Neural crest cell (in vitro differentiated cells): Measurements from ENCODE around the gene IQCK. TPM values are rescaled to one million over a fixed set of nuclear protein-coding genes. Genes with fewer than 3 reads are reported as not detected.

Experiments used
- DNase-seq: peaks from one replicate; pipeline ENCODE4 v3.0.0; 2021; ENCODE audit warnings: low read depth, mixed read lengths, low spot score
- H3K27ac Mint-ChIP-seq: one replicate; pipeline ENCODE4 v1.8.0; 2021; ENCODE audit warnings: mild to moderate bottlenecking, mixed read lengths; ENCODE audit not compliant: unreplicated experiment
- H3K27me3 Mint-ChIP-seq: 2 replicates; pipeline ENCODE4 v1.8.0; 2021; ENCODE audit warnings: low read depth, mild to moderate bottlenecking, mixed read lengths
- H3K36me3 Mint-ChIP-seq: 2 replicates; pipeline ENCODE4 v1.8.0; 2021; ENCODE audit warnings: low read depth, mild to moderate bottlenecking, mixed read lengths
- H3K4me1 Mint-ChIP-seq: 2 replicates; pipeline ENCODE4 v1.8.0; 2021; ENCODE audit warnings: mixed read lengths
- H3K4me3 Mint-ChIP-seq: one replicate; pipeline ENCODE4 v1.8.0; 2021; ENCODE audit warnings: mild to moderate bottlenecking, mixed read lengths
- H3K9me3 Mint-ChIP-seq: 2 replicates; pipeline ENCODE4 v1.8.0; 2021; ENCODE audit warnings: mixed read lengths
- total RNA-seq: library from RNA; stranded (reverse); gene quantifications from 2 replicates; pipeline ENCODE4 v1.2.1, GENCODE V29; 2021
- TF ChIP-seq, protein P1 (sequence below): fragments of 200-600 bp; sonication (generic); conservative IDR thresholded peaks from 2 replicates; pipeline ENCODE4 v1.5.0; 2021; ENCODE audit warnings: antibody characterized with exemption, mild to moderate bottlenecking

The IQCK gene
- total RNA-seq, 1 donor from 2014 or later, result 23.7 TPM

DNA sequence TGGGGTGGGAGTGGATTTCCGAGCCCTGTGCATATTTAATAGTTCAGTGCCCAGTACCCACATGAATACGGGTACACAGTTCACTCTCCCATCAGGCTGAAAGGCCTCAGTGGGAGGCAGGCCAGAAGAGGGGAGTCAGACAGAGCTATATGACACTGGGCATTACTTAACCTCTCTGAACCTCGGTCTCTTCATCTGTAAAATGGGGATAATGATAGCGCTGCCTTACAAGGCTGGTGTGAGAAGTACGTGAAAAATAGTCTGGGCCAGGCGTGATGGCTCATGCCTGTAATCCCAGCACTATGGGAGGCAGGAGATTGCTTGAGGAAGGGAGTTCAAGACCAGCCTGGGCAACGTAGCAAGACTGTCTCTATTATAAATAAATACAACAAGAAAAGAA is 163.0 kb downstream of the IQCK start:
- Mint-ChIP-seq H3K4me3 (peak overlapping the region; percentile 95), H3K36me3 (peaks cover 3% of the 10 kb centered on the region), H3K27ac (peak overlapping the region; percentile 17), H3K4me1 (peaks cover 44% of the 10 kb centered on the region), H3K9me3 (no peaks in the 10 kb centered on the region), H3K27me3 (peaks cover 5% of the 10 kb centered on the region)
- no peak for DNase-seq
- TF ChIP-seq, protein P1, sequence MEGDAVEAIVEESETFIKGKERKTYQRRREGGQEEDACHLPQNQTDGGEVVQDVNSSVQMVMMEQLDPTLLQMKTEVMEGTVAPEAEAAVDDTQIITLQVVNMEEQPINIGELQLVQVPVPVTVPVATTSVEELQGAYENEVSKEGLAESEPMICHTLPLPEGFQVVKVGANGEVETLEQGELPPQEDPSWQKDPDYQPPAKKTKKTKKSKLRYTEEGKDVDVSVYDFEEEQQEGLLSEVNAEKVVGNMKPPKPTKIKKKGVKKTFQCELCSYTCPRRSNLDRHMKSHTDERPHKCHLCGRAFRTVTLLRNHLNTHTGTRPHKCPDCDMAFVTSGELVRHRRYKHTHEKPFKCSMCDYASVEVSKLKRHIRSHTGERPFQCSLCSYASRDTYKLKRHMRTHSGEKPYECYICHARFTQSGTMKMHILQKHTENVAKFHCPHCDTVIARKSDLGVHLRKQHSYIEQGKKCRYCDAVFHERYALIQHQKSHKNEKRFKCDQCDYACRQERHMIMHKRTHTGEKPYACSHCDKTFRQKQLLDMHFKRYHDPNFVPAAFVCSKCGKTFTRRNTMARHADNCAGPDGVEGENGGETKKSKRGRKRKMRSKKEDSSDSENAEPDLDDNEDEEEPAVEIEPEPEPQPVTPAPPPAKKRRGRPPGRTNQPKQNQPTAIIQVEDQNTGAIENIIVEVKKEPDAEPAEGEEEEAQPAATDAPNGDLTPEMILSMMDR, result no peak

DNA sequence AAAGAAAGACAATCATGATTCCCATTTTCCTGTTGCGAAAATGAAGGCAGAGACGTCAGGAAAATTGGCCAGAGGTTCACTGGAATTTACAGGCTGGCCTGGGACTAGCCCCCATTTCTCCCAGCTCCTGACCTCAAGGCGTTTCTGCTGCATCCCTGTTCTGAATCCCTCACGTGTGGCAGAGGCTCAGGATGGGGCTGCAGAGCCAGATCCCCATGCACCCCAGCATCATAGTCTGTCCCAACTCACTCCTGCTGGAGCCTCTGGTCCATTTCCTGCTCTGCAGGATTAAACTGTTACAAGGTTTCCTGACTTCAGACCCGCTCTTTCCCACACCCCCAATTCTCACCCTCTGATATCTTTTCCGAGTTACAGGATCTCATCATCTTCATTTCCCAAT is 163.7 kb downstream of the IQCK start:
- Mint-ChIP-seq H3K4me1 (peaks cover 44% of the 10 kb centered on the region), H3K9me3 (no peaks in the 10 kb centered on the region), H3K4me3 (peak overlapping the region; percentile 95), H3K27me3 (peaks cover 7% of the 10 kb centered on the region), H3K36me3 (peaks cover 3% of the 10 kb centered on the region), H3K27ac (no peak overlapping the region)
- TF ChIP-seq, protein P1, result no peak
- no peak for DNase-seq

DNA sequence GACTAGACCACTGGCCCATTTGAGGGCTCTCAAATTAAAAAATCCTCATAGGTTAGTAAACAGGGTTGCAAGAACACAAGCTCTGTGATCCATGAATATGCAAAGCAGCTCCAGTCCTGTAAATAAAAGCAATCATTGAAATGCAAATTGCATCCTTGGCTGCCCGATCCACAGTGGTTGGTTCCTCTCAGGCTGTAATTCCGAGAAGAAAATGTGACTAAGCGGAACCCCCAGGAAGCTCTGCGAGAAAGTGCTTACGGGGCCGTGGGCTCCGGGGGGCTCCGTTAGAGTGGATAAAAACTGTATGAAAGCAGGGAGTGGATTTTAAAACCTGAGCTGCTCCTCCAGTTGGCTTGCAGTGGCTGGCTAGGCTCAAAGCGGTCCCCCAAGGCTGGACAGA is 164.1 kb downstream of the IQCK start:
- TF ChIP-seq, protein P1, result no peak
- peak overlapping the region; percentile 95 for H3K4me3 Mint-ChIP-seq
- H3K27ac Mint-ChIP-seq, result no peak overlapping the region
- H3K4me1 Mint-ChIP-seq, result peaks cover 44% of the 10 kb centered on the region
- peaks cover 7% of the 10 kb centered on the region for H3K27me3 Mint-ChIP-seq
- no peaks in the 10 kb centered on the region for H3K9me3 Mint-ChIP-seq
- H3K36me3 Mint-ChIP-seq, result peaks cover 3% of the 10 kb centered on the region
- no peak for DNase-seq

DNA sequence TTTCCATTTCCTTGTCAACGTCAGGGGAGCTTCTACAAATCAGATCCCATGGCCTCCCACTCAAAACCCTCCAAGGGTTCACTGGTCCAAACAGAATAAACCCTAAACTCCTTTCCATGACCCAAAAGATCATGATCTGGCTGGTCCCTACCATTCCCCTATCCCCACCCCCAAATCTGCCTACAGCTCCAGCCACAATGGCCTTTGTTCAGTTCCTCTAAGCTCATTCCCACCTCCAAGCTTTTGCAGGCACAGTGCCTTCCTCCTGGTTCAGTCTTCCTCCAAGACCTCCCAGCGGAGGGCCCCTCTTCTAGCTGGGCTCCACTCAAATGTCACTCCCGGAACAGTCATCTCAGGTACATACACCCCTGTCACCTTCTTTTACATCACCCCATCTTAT is 164.6 kb downstream of the IQCK start:
- H3K27ac Mint-ChIP-seq, result peak overlapping the region; percentile 72
- H3K9me3 Mint-ChIP-seq, result no peaks in the 10 kb centered on the region
- peaks cover 7% of the 10 kb centered on the region for H3K27me3 Mint-ChIP-seq
- peak overlapping the region; percentile 95 for H3K4me3 Mint-ChIP-seq
- no peak for DNase-seq
- TF ChIP-seq, protein P1, result no peak
- H3K4me1 Mint-ChIP-seq, result peaks cover 39% of the 10 kb centered on the region
- H3K36me3 Mint-ChIP-seq, result peaks cover 3% of the 10 kb centered on the region

DNA sequence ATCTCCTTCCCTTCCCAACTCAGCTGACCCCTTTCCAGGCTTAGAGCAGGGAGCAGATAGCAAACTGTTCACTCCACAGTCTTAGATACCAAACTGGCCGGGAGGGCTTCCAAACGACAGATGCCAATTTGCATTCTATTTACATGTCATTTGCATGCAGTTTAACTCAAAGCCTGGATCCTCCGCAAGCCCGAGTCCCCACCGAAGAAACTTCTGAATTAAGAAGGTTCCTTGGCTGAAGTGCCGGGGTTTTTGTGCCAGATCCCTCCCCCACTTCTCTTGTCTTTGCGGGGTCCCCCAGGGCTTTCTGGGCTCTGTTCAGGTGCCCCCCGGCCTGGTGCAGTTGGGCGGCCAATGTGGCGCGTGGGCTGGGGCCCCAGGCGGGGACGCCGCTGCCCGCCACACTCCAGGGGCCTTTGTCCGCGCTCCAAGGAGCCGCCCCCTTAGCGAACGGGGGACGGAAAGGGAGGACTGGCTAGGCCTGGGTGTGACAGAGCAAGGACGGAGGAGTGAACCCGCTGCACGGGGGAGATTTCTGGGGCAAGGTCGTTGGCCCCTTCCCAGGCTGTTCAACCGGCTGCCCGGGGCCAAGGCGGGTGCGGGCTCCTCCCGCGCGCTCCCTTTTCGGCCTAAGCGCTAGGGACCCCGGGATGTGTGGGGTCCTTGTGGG is 165.4 kb downstream of the IQCK start:
- peaks cover 37% of the 10 kb centered on the region for H3K4me1 Mint-ChIP-seq

More for the DNA sequence above, 165.4 kb downstream of the IQCK start:
- peak; percentile 55 for DNase-seq
- Mint-ChIP-seq H3K27ac (peak overlapping the region; percentile 78), H3K27me3 (peaks cover 7% of the 10 kb centered on the region), H3K9me3 (no peaks in the 10 kb centered on the region), H3K36me3 (peaks cover 3% of the 10 kb centered on the region), H3K4me3 (peak overlapping the region; percentile 95)
- TF ChIP-seq, protein P1, result no peak
